ENCODE data around the gene CCR5.

The CCR5 gene

GRCh38 chr3:46409739-46410489 lies 39.2 kb downstream of the CCR5 start:
- DNase-seq = no peak

- DNase-seq = no peak
These were observed 39.9 kb downstream of the CCR5 start for GRCh38 chr3:46410669-46411068.

- DNase-seq = no peak
These were observed 40.5 kb downstream of the CCR5 start for GRCh38 chr3:46411271-46411670.

- no peak for DNase-seq
These were observed 42.1 kb downstream of the CCR5 start for GRCh38 chr3:46412786-46413298.

- no peak for DNase-seq
These were observed 43.2 kb downstream of the CCR5 start for GRCh38 chr3:46413951-46414350.

GRCh38 chr3:46414739-46415138 lies 44.0 kb downstream of the CCR5 start:
- no peak for DNase-seq

- DNase-seq = no peak
These were observed 45.5 kb downstream of the CCR5 start for GRCh38 chr3:46416125-46416810.

GRCh38 chr3:46416811-46417510 lies 46.2 kb downstream of the CCR5 start:
- no peak for DNase-seq

GRCh38 chr3:46417841-46418611 lies 47.3 kb downstream of the CCR5 start:
- no peak for DNase-seq

- no peak for DNase-seq
These were observed 49.1 kb downstream of the CCR5 start for GRCh38 chr3:46419816-46420215.

- no peak for DNase-seq
These were observed 50.2 kb downstream of the CCR5 start for GRCh38 chr3:46420931-46421330.

- no peak for DNase-seq
These were observed 51.9 kb downstream of the CCR5 start for GRCh38 chr3:46422617-46423016.

GRCh38 chr3:46423588-46423987 lies 52.8 kb downstream of the CCR5 start:
- no peak for DNase-seq
